GM21786 (cell line): Measurements from ENCODE around the gene MAP1S.

Source experiments
- ATAC-seq: cut with Tn5 transposase; IDR thresholded peaks from one replicate; pipeline ENCODE4 v1.9.1; 2021; ENCODE audit not compliant: unreplicated experiment

Gene MAP1S, protein sequence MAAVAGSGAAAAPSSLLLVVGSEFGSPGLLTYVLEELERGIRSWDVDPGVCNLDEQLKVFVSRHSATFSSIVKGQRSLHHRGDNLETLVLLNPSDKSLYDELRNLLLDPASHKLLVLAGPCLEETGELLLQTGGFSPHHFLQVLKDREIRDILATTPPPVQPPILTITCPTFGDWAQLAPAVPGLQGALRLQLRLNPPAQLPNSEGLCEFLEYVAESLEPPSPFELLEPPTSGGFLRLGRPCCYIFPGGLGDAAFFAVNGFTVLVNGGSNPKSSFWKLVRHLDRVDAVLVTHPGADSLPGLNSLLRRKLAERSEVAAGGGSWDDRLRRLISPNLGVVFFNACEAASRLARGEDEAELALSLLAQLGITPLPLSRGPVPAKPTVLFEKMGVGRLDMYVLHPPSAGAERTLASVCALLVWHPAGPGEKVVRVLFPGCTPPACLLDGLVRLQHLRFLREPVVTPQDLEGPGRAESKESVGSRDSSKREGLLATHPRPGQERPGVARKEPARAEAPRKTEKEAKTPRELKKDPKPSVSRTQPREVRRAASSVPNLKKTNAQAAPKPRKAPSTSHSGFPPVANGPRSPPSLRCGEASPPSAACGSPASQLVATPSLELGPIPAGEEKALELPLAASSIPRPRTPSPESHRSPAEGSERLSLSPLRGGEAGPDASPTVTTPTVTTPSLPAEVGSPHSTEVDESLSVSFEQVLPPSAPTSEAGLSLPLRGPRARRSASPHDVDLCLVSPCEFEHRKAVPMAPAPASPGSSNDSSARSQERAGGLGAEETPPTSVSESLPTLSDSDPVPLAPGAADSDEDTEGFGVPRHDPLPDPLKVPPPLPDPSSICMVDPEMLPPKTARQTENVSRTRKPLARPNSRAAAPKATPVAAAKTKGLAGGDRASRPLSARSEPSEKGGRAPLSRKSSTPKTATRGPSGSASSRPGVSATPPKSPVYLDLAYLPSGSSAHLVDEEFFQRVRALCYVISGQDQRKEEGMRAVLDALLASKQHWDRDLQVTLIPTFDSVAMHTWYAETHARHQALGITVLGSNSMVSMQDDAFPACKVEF

DNA sequence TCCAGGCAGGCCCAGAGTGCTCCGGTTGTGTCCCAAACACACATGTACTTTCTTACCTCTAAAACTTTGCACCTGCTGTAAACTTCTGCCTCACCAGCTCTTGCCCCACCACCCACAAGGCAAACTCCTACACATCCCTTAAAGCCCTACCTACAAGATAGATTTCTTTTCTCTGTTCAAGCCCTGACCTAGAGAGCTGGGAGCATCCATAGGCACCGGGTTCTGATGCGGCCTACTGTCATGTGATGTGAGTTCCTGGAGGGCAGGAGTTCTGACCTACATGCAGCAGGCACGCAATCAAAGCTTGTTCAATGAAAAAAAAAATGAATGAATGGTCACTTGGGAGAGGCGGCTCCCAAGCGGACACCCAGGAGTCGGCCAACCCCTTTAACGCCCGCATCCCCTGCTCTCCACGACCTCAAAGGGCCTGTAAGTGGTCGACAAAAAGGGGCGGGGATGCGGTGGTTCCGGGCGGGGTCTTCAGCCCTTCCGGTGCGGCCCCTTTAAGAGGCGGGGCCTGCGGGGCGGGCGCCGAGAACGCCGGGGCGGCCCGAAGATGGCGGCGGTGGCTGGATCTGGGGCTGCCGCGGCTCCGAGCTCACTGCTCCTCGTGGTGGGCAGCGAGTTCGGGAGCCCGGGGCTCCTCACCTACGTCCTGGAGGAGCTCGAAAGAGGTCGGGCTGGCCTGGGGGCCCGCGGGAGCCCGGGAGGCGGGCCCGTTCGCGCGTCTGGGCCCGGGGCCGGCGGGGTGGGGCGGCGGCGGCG lies at the start of gene MAP1S:
Gene MAP1S (plus strand): TSS at position 534 of the 765 bp plus-strand sequence. CDS start 23 bp downstream, at position 557.
- no peak for ATAC-seq

DNA sequence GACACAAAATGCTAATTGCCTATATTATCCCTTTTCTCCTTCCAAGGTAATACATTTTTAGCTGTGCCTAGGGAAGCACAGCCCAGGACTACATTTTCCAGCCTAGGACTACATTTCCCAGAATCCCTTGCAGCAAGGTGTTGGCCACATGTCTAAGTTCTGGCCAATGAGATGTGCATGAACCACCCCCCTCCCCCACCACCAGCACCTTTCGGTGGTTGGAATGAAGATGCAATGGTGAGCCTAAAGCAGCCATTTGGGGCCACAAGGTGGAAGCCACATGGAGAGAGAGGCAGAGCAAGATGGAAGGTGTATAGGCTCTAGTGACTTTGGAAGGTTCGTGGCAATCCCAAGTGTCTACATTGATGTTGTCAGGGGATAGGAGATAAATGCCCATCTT lies 47.4 kb upstream of the MAP1S start:
- ATAC-seq: no peak

DNA sequence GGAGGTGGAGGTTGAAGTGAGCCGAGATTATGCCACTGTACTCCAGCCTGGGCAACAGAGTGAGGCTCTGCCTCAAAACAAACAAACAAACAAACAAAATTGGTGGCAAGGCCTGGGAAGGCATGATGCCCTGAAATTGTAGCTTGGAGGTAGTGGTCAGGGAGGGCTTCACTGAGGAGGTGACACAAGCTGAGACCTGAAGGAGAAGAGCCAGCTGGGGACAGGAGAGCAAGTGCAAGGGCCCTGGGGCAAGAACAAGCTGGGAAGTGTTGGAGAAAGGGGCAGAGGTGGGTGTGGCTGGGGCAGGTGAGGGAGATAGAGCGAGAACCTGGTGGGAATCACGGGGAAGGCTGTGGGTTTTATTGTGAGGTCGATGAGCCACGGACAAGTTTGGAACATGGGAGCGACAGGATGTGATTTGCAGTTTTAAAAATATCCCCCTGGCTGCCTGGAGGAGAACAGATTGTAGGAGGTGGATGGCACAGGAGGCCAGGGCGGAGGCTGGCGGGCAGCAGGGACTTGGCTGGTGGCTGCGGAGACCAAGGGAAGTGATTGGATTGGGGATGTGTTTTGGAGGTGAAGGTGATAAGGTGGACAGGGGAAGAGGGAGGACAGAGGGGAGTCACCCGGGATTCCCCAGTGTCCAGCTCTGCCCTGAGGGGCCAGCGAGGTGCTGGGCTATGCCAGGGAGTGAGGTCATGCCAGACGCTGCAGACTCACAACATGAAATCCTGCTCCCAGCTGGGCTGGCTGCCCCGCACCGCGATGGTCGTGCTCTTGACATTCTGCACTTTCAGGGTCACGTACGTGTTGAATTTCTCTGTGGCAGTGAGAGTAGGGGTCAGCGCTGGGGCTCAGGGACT lies 45.1 kb upstream of the MAP1S start:
- ATAC-seq: no peak

DNA sequence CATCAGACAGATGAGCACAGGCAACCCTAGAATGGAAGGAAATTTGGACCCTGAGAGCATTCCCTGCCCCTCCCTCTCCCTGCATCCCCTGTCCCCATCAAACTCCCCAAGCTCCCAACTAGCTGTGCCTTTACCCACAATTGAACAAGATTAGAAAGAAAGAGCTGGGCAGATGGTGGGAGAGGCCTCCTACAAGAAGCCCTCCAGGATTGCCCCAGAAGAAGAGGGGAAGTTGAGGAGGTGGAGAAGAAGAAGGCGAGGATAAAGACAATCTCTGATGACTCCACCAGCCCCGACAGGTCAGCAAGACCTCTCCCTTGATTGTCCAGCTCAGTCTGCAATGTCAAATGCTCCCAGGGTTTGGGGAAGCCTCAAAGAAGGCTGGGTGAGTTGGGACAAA lies 43.0 kb upstream of the MAP1S start:
- ATAC-seq: no peak

DNA sequence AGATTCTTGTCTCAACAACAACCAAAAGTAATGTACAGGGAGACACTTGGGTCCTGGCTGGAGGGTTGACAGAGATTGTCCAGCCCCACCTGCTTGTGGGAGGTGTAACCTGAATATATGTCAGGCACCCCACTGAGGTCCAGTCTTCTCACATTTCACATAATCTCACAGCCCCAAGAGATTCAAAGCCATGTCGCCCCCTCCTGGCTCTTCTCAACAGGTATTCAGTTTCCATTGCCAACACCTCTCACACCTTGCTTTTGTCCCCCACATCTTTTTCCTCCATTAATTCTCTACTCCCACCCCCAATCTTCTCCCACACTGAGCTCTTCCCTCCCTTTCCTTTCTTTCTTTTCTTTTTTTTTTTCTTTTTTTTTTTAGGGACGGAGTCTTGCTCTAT lies 42.3 kb upstream of the MAP1S start:
- no peak for ATAC-seq

DNA sequence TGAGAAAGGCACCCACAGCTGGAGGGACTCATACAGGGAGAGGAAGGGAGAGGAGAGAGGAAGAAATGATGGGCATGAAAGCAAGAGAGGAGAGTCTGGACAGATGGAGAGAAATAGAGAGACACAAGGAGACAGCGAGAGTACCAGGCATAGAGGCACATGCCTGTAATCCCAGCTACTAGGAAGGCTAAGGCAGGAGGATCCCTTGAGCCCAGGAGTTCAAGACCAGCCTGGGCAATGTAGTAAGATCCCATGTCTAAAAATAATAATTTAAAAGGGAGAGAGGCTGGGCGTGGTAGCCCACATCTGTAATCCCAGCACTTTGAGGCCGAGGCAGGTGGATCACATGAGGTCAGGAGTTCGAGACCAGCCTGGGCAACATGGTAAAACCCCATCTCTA lies 40.4 kb upstream of the MAP1S start:
- no peak for ATAC-seq

DNA sequence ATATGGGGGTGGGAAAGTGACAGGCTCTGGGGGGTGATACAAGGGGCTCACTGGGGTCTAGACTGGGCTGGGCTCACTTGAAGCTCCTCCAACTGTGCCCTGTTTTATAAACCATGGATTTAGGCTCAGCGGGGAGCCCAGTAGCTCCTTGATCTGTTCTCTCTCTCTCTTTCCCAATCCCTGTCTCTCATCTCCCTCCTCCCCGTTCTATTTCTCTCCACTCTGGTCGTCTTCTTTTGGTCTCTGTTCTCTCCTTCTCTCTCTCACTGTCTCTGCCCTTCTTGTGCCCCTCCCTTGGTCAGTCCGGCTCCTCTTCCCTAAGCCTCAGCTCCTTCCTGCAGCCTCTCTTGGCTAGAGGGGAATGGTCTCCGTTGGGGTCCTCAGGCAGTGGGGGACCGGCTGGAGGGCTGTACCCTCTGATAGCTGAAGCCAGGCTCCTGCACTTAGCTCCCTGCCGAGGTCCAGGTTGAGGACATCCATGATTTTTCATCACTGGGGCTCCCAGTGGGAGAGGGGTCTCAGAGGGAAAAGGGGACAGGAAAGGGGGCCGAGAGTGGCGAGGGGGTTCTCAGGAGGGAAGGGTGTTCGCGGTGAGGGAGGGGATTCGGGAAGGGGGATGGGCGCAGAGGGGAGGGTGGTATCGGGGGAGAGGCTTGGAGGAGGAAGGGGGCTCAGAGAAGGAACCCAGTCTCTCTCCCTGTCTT lies 39.6 kb upstream of the MAP1S start:
- no peak for ATAC-seq

DNA sequence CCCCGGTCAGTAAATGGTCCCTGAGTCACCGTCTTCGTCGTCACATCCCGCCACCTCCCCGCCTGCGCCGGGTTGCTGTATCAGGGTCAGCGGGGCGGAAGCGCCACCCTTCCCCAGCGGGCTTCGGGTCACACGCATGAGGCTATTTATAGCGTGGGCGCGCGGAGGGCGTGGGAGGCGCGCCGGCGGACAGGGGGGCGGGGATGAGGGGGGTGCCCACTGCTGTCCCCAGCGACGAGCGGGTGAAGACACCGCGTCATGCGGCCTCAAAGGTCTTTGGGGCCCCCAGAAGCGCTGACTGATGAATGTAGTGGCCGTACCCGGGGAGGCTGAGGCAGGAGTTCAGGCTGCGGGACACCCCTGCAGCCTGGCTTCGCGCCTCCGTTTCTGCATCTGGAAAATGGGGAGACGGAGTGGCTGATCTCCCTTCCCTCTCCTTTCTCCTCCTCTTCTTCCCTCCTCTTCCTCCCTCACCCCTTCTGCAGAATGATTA lies 39.0 kb upstream of the MAP1S start:
- ATAC-seq: peak; percentile 45

DNA sequence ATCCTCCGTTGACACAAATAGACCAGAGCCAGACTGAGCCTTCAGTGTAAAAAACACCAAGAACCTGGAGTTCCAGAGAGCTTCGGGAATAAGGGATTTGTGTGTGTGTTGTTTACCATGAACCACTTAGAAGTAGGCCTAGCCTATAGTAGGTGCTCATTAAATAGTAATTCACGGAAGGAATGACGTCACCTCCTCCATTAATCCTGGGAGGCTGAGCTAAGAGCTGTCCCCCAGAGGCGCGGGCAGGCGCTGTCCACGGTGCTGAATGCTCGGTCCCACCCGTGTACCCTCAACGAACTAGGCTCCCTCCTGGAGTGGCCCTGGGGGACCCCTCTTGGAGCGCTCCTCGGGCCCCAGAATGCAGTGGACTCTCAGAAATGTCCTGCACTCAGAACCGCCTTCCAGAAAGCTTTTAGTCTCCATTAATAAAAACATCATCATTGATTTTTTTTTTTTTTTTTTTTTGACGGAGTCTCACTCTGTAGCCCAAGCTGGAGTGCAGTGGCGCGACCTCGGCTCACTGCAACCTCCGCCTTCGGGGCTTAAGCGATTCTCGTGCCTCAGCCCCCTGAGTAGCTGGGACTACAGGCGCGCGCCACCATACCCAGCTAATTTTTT lies 37.7 kb upstream of the MAP1S start:
- no peak for ATAC-seq

DNA sequence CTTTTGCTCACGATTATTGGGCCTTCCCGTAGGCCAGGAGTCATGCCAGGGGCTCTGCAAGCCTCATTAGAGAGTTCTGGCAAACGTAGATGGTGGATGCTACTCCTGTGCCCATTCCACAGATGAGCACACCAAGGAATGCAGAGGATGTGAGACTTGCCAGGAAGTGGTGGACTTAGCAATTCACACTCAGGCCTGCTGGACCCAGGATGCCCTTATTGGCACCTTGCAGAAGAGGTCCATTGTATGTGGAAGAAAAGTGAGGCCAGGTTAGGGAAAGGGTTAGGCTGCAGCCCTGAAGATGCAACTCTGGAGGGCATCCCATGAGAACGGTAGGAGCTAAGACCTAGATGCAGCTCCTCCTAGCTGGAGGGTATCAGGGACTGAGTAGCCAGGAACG lies 37.0 kb upstream of the MAP1S start:
- no peak for ATAC-seq

DNA sequence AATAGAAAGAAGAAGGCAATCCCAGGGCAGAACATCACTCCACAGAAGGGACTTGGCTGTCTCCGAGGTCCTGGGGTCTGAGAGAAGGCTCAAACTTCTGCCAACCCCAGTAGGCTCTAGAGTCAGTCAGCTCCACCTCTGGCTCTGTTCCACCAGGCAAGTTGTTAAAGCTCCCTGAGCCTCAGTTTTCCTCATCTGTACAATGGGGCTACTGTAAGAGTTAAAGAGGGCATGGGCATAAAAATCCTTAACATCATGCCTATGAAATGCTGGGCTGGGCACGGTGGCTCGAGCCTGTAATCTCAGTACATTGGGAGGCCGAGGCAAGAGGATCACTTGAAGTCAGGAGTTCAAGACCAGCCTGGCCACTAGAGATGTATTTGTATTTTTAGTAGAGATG lies 36.2 kb upstream of the MAP1S start:
- ATAC-seq: no peak

DNA sequence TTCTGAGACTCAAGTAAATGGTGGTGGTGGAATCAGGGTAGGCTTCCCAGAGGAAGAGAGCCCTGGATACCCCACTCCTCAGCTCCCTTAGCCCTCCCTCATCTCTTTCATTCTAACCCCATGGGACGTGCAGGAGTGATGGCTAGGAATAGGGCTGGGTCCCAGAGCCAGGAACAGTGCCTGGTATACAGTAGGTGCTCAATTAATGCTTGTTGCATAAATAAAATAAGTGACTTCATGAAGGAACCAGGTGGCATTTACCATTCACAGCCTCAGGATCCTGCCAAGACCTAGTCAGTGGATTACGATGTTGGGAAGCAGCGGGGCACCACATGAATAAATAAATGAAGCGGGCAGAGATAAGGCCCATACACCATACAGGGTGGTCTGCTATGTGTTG lies 35.0 kb upstream of the MAP1S start:
- no peak for ATAC-seq

DNA sequence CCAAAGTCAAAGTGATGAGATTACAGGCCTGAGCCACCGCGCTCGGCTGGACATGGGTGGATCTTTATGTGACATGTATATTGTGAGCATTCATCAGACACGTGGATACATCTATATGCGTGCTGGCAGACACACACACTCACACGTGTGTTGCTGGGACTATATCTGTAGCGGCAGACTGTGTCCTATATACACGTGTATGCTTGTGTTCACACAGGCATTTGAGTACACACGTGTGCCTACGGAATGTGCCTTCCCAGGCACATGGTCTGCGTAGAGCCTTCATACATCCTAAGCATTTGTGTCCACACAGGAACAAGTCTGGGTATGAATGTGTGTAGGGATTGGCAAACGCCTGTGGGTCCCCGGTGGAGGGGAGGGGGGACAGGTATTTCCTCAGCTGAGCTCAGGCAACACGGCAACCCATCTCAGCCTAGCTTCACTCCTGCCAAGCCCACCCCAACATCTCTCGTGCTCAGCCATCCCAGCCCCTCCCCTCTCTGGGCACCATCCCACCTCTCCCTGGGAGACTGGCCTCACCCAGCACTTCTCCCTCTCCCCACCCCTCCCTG lies 33.7 kb upstream of the MAP1S start:
- no peak for ATAC-seq

DNA sequence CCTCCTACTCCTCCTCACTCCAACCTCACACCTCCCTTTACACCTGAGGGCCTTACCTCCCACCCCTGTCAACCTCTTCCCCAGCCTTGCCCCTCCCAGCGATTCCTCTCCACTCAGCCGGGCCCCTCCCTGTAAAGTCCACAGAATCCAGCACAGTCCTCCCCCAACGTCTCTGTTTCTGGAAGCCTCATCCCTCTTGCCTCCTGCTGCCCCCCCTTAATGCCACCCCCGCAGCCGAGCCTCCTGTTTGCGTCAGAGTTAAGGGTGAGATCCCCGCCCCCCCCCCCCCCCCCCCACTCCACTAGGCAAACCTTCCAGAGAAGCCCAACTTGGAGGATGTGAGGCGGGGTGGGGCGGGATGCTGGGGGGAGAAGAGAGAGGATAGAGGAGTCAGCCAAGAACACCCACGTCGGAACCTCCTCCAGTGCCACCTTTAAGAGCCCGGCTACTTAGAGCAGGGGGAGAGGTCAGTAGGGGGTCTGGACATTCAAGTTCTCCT lies 33.2 kb upstream of the MAP1S start:
- no peak for ATAC-seq

DNA sequence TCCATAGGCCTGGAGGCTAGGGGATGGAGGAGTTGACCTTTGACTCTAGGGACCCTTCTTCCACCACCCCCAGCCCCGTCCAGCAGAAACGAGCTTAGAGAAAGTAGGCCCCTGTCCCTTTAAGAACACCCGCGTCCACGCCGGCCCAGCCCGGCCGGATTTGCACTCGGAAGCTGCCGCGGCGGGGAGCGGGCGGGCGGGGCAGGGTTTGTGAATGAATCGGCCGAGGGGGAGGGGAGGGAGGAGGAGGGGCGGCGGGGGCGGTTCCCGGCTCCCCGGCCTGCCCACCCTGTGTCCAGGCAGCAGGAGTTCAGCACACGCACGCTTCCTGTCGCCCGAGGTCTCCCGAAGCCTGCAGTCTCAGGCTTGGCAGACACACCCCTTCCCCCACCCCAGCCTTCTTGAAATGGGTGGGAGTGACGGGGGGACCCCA lies 32.7 kb upstream of the MAP1S start:
- ATAC-seq: no peak

DNA sequence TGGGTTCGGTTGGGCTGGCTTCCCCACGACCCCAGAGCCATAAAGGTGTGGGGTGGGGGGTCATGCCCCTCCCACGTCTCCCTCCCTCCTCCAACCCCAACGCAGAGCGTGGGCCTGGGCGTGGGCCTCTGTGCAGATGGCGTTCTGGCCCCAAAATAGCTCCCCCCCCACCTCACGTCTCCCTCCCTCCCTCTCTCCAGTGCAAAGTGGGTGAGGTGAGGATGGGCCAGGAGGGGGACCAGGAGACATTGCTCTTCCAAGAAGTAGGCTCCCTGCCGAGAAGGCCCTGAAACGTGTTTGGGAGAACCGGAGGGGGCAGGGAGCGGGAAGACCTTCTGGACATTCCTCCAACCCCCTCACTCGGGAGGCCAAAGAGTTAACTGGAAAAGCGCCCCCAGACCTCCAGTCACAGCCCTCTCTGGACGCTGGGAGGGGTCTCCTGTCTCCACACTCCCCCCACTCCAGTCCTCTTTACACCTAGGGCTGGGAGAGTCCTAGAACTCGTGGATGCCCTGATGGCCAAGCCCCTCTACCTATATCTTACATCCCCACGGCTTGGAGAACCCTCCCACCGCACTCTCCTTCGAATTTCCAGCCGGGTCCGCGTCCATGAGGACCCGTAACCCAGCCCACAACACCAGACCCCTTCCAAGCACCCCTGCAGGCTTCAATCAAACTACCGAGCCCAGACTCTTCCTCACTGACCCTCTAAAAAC lies 32.0 kb upstream of the MAP1S start:
- ATAC-seq: no peak

DNA sequence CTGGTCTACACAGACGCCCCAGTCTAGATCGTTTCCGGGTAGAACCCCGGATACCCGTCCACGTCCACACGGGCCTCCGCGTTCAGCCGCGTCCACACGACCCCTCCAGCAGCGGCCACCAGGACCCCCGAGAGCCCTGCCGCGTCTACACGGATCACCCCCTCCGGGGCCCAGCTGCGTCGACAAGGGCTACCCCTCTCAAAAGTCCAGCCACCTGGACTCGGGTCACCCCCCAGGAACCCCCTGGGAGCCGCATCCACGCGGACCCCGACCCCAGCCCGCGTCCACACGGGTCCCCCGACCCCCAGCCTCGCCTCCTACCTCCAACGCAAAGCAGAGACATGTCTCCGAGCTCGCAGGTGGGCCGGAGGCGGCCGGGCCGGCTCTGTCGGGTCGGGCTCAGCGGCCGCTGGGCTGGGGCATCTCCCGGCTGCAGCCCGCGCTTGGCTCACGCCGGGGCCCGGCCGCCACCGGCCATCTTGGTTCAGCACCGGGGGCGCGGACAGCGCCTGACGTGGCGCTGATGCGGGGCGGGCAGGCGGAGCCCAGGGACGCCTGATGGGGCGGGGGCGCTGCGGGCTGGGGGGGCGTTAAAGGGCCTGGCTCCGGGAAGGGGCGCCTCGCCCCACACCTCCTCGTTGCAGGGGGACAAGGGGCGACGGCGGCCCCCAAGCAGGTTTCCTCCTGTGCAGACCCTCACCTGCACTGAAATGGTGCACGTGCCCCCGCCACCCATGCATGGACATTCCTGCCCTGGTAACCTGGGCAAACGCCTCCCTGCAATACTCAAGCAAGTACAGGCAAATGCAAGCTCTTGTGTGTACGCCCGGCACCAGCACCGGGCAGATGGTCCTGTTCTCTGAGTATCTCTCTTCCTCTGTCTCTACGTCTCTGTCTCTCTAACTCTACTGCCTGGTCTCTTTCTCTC lies 31.2 kb upstream of the MAP1S start, which contains the start of gene UNC13A:
Gene UNC13A (minus strand): TSS at position 498 of the 928 bp plus-strand sequence. CDS start 155 bp downstream, at position 343.
- ATAC-seq: no peak
